A673 (cell line): ENCODE results near the gene MEGF6. TPM values are rescaled to one million over a fixed set of nuclear protein-coding genes. Genes with fewer than 3 reads are reported as not detected.

Experiments used
- BruUV-seq: library from RNA; stranded (reverse); fragments of 400-500 nt; replicated peaks from 2 replicates; lab custom pipeline; 2021; lab: Mats Ljungman, UMichigan
- CTCF ChIA-PET: fragments of 300-600 bp; sonication (Branson Sonifier 250); formaldehyde crosslinking; loops from one replicate; lab custom pipeline; 2022; ENCODE audit warnings: antibody characterized with exemption; lab: Charles Lee
- POLR2A ChIA-PET: fragments of 300-600 bp; sonication (Branson Sonifier 250); formaldehyde crosslinking; loops from one replicate; lab custom pipeline; 2022; ENCODE audit warnings: antibody characterized with exemption; ENCODE audit not compliant: low non-redundant PET; lab: Charles Lee
- DNase-seq: peaks from one replicate; pipeline ENCODE4 v3.0.0-alpha.2; 2015; ENCODE audit warnings: low spot score
- H3K27ac ChIP-seq: fragments of 200-600 bp; sonication (generic); 2 replicates; pipeline ENCODE4 v1.5.1; 2016; ENCODE audit warnings: mixed run types, low read depth, mild to moderate bottlenecking, mixed read lengths, antibody characterized with exemption, low read length; ENCODE audit not compliant: poor library complexity, severe bottlenecking
- H3K27me3 ChIP-seq: fragments of 200-600 bp; sonication (generic); replicated peaks from 2 replicates; pipeline ENCODE4 v1.6.1; 2017; ENCODE audit warnings: mixed run types, low read depth, mild to moderate bottlenecking, mixed read lengths, antibody characterized with exemption, low read length; ENCODE audit not compliant: insufficient read depth, poor library complexity
- H3K36me3 ChIP-seq: fragments of 200-600 bp; sonication (generic); 2 replicates; pipeline ENCODE4 v1.6.1; 2016; ENCODE audit warnings: mixed run types, mild to moderate bottlenecking, mixed read lengths, antibody characterized with exemption, low read length; ENCODE audit not compliant: insufficient read depth, poor library complexity, severe bottlenecking
- H3K4me1 ChIP-seq: fragments of 200-600 bp; sonication (generic); 2 replicates; pipeline ENCODE4 v1.6.1; 2017; ENCODE audit warnings: mixed run types, mild to moderate bottlenecking, mixed read lengths, antibody characterized with exemption, low read length; ENCODE audit not compliant: insufficient read depth, poor library complexity, severe bottlenecking
- H3K4me3 ChIP-seq: fragments of 200-600 bp; sonication (generic); 2 replicates; pipeline ENCODE4 v1.5.1; 2016; ENCODE audit warnings: low read depth, mixed run types, mild to moderate bottlenecking, mixed read lengths, low read length; ENCODE audit not compliant: poor library complexity, severe bottlenecking
- H3K9me3 ChIP-seq: fragments of 200-600 bp; sonication (generic); 2 replicates; pipeline ENCODE4 v1.6.1; 2016; ENCODE audit warnings: mixed run types, low read depth, mild to moderate bottlenecking, mixed read lengths, antibody characterized with exemption, low read length; ENCODE audit not compliant: poor library complexity, severe bottlenecking
- CTCF ChIP-seq: fragments of 300-800, 200-600 bp; sonication (generic); conservative IDR thresholded peaks from 2 replicates; pipeline ENCODE4 v1.5.1; 2017; ENCODE audit warnings: low read depth, mild to moderate bottlenecking, antibody characterized with exemption, low read length, moderate library complexity, mixed read lengths
- EZH2 ChIP-seq: fragments of 200-600 bp; sonication (generic); IDR thresholded peaks from 2 replicates; pipeline ENCODE4 v1.6.1; 2017; ENCODE audit warnings: borderline replicate concordance, low read depth, mild to moderate bottlenecking, mixed read lengths, antibody characterized with exemption, low read length; ENCODE audit not compliant: poor library complexity, severe bottlenecking
- intact Hi-C: fragments of 100-400 bp; cut with micrococcal nuclease; formaldehyde crosslinking; loops from one replicate; pipeline ENCODE4 v1.10.0; 2022; ENCODE audit not compliant: unreplicated experiment
- total RNA-seq: library from RNA; stranded (reverse); gene quantifications from 2 replicates; pipeline ENCODE4 v1.2.3, GENCODE V29; 2021

MEGF6 gene
- total RNA-seq, 1 experiment from 2014 or later, result 2.8 TPM

- intact Hi-C loops, result no loop called here
- no peak for TF ChIP-seq EZH2
- TF ChIP-seq CTCF, result no peak
- POLR2A ChIA-PET, result no interaction called here
- Histone ChIP-seq H3K27ac (no peak overlapping the region), H3K36me3 (no peaks in the 10 kb centered on the region), H3K9me3 (no peaks in the 10 kb centered on the region), H3K27me3 (no peaks in the 10 kb centered on the region), H3K4me1 (no peaks in the 10 kb centered on the region), H3K4me3 (no peak overlapping the region)
- no TSS peak for BruUV-seq
- no peak for DNase-seq
- CTCF ChIA-PET, result no interaction called here
Measured at GRCh38 chr1:3506041-3506440, 105.3 kb downstream of the MEGF6 start.

- H3K27ac ChIP-seq, result no peak overlapping the region
- POLR2A ChIA-PET, result no interaction called here
Measured at GRCh38 chr1:3505161-3505560, 106.1 kb downstream of the MEGF6 start.

GRCh38 chr1:3504822-3505153, 106.5 kb downstream of the MEGF6 start:
- BruUV-seq, result no TSS peak
- Histone ChIP-seq H3K27ac (no peak overlapping the region), H3K36me3 (no peaks in the 10 kb centered on the region), H3K4me1 (no peaks in the 10 kb centered on the region), H3K27me3 (no peaks in the 10 kb centered on the region), H3K4me3 (no peak overlapping the region), H3K9me3 (no peaks in the 10 kb centered on the region)
- TF ChIP-seq EZH2 (no peak), CTCF (no peak)
- POLR2A ChIA-PET, result no interaction called here
- DNase-seq, result no peak
- CTCF ChIA-PET, result no interaction called here
- intact Hi-C loops, result no loop called here

More at GRCh38 chr1:3505161-3505560, 106.1 kb downstream of the MEGF6 start:
- no TSS peak for BruUV-seq
- Histone ChIP-seq H3K4me3 (no peak overlapping the region), H3K4me1 (no peaks in the 10 kb centered on the region), H3K36me3 (no peaks in the 10 kb centered on the region), H3K27me3 (no peaks in the 10 kb centered on the region), H3K9me3 (no peaks in the 10 kb centered on the region)
- DNase-seq, result no peak
- CTCF ChIA-PET, result no interaction called here
- TF ChIP-seq CTCF, result no peak
- intact Hi-C loops, result no loop called here
